Measurements from ENCODE around the gene YPEL5. TPM values are rescaled to one million over a fixed set of nuclear protein-coding genes. Genes with fewer than 3 reads are reported as not detected.

The YPEL5 gene
- total RNA-seq, 1 donor from 2014 or later, result 71.5 TPM

DNA sequence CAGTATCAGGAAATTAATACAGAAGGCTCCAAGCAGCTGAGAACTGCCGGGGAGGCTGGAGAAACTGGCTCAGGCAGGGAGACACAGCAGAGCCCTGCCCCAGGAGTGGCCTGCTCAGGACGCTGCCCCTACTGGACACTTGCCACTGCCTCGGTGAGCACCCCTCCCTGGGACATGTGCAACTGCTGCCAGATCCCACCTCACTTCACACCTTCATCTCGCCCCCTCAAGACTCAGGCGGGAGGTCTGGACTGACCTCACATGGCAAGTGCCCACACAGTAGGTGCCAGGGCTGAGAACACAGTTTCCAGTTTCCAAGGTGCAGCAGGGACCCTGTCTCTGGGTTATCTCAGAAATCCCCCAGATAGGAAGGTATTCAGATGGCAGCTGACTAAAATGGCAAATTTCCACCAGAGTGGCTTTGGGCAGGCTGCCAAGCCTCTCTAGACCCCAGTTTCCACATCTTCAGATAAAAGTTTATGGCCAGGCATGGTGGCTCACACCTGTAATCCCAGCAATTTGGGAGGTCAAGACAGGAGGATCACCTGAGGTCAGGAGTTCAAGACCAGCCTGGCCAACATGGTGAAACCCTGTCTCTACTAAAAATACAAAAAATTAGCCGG is 50.9 kb downstream of the YPEL5 start:
- DNase-seq, result no peak
- no peaks in the 10 kb centered on the region for H3K4me1 Mint-ChIP-seq (ENCODE audit: low read depth, unreplicated experiment)
- H3K27me3 Mint-ChIP-seq (ENCODE audit: unreplicated experiment), result peaks cover 2% of the 10 kb centered on the region
- H3K9me3 Mint-ChIP-seq (ENCODE audit: unreplicated experiment), result no peaks in the 10 kb centered on the region
- TF ChIP-seq, protein P1, sequence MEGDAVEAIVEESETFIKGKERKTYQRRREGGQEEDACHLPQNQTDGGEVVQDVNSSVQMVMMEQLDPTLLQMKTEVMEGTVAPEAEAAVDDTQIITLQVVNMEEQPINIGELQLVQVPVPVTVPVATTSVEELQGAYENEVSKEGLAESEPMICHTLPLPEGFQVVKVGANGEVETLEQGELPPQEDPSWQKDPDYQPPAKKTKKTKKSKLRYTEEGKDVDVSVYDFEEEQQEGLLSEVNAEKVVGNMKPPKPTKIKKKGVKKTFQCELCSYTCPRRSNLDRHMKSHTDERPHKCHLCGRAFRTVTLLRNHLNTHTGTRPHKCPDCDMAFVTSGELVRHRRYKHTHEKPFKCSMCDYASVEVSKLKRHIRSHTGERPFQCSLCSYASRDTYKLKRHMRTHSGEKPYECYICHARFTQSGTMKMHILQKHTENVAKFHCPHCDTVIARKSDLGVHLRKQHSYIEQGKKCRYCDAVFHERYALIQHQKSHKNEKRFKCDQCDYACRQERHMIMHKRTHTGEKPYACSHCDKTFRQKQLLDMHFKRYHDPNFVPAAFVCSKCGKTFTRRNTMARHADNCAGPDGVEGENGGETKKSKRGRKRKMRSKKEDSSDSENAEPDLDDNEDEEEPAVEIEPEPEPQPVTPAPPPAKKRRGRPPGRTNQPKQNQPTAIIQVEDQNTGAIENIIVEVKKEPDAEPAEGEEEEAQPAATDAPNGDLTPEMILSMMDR (IDR thresholded peaks at IDR 0.05; ENCODE audit: partially characterized antibody, unreplicated experiment), result no peak
- H3K27ac Mint-ChIP-seq (ENCODE audit: unreplicated experiment), result no peak overlapping the region
- no peak overlapping the region for H3K4me3 Mint-ChIP-seq (ENCODE audit: unreplicated experiment)
- H3K36me3 Mint-ChIP-seq (ENCODE audit: unreplicated experiment), result peaks cover 5% of the 10 kb centered on the region

DNA sequence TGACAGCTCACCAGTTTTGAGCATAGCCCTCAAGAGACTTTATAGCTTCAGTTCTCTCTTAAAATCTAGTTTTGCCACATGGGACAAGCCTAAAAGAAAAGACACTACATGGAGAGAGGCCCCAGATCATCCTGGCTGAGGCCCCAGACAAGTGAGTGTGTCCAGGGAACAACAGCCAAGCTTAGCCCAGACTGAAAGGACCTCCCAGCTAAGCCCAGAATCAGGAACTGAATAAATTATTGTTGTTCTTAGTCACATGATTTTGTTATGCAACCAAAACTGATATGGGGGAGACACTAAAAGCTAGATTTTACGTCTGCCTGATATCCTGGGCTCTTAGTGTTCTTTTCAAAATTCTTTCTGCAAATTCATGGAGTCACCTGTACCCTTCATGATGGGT is 55.2 kb downstream of the YPEL5 start:
- H3K27ac Mint-ChIP-seq (ENCODE audit: unreplicated experiment), result no peak overlapping the region
- peaks cover 1% of the 10 kb centered on the region for H3K9me3 Mint-ChIP-seq (ENCODE audit: unreplicated experiment)
- H3K27me3 Mint-ChIP-seq (ENCODE audit: unreplicated experiment), result no peaks in the 10 kb centered on the region
- peaks cover 3% of the 10 kb centered on the region for H3K4me1 Mint-ChIP-seq (ENCODE audit: low read depth, unreplicated experiment)
- DNase-seq, result no peak
- H3K36me3 Mint-ChIP-seq (ENCODE audit: unreplicated experiment), result no peaks in the 10 kb centered on the region
- no peak overlapping the region for H3K4me3 Mint-ChIP-seq (ENCODE audit: unreplicated experiment)
- TF ChIP-seq, protein P1 (IDR thresholded peaks at IDR 0.05; ENCODE audit: partially characterized antibody, unreplicated experiment), result no peak

DNA sequence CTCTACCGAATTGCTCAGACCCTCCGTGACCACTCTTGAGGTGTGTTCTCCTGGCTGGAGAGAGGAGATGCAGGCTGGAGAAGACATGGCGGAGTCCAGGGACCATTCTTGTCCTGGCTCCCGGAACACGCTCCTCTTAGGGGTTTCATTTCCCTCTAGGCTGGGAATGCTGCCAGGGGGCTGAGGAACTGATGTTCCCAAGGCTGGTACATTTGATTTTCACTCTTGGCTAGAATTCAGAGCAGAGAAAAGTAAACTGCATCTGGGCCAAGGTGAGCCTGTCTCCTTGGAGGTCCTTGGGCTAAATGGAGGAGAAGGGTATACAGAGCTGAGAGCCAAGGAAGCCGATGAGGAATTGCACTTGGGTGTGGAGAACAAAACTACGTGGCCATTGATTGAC is 56.3 kb downstream of the YPEL5 start:
- no peaks in the 10 kb centered on the region for H3K27me3 Mint-ChIP-seq (ENCODE audit: unreplicated experiment)
- no peak overlapping the region for H3K4me3 Mint-ChIP-seq (ENCODE audit: unreplicated experiment)
- TF ChIP-seq, protein P1 (IDR thresholded peaks at IDR 0.05; ENCODE audit: partially characterized antibody, unreplicated experiment), result no peak
- no peaks in the 10 kb centered on the region for H3K36me3 Mint-ChIP-seq (ENCODE audit: unreplicated experiment)
- peaks cover 1% of the 10 kb centered on the region for H3K9me3 Mint-ChIP-seq (ENCODE audit: unreplicated experiment)
- H3K4me1 Mint-ChIP-seq (ENCODE audit: low read depth, unreplicated experiment), result peaks cover 3% of the 10 kb centered on the region
- no peak overlapping the region for H3K27ac Mint-ChIP-seq (ENCODE audit: unreplicated experiment)
- DNase-seq, result no peak

DNA sequence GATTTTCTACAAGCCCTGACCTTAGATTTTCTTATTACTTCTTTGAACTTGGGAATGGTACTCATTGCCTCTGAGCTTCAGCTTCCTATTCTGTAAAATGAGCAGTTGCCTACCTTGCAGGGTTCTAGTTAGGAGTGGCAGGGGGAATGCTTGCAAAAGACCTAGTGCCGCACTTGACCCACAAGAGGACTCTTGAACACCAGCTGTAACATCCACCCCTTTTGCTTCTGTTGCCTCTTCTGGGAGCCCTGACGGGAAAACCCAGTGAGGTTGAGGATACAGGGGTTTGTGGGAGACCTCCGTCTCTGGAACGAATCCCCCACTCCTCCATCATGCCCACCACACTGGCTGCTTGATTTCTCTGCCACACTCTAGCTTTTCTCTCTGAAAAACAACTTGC is 57.5 kb downstream of the YPEL5 start:
- no peaks in the 10 kb centered on the region for H3K36me3 Mint-ChIP-seq (ENCODE audit: unreplicated experiment)
- H3K4me3 Mint-ChIP-seq (ENCODE audit: unreplicated experiment), result no peak overlapping the region
- H3K9me3 Mint-ChIP-seq (ENCODE audit: unreplicated experiment), result peaks cover 1% of the 10 kb centered on the region
- TF ChIP-seq, protein P1 (IDR thresholded peaks at IDR 0.05; ENCODE audit: partially characterized antibody, unreplicated experiment), result no peak
- no peaks in the 10 kb centered on the region for H3K27me3 Mint-ChIP-seq (ENCODE audit: unreplicated experiment)
- no peak for DNase-seq
- H3K4me1 Mint-ChIP-seq (ENCODE audit: low read depth, unreplicated experiment), result peaks cover 6% of the 10 kb centered on the region
- no peak overlapping the region for H3K27ac Mint-ChIP-seq (ENCODE audit: unreplicated experiment)

DNA sequence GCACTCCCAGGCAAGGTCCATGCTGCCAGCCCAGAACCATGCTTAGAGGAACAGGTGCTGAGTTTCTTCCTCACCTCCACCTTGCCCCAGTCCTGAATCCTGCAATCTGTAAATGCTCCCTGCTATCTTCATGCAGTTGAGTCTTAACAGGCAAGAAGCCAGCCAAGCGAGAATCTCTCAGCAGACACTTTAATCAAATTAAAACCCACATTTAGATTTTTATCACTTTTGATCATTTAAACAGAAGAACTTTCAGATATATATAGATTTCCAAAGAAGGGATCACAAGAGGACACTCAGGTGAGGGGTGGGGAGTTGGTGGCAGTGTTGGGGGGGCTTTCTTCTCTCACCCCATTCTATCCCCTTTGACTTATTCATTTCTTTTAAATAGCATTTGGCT is 58.6 kb downstream of the YPEL5 start:
- peaks cover 1% of the 10 kb centered on the region for H3K27me3 Mint-ChIP-seq (ENCODE audit: unreplicated experiment)
- no peak for DNase-seq
- peaks cover 1% of the 10 kb centered on the region for H3K9me3 Mint-ChIP-seq (ENCODE audit: unreplicated experiment)
- peaks cover 6% of the 10 kb centered on the region for H3K4me1 Mint-ChIP-seq (ENCODE audit: low read depth, unreplicated experiment)
- no peaks in the 10 kb centered on the region for H3K36me3 Mint-ChIP-seq (ENCODE audit: unreplicated experiment)
- TF ChIP-seq, protein P1 (IDR thresholded peaks at IDR 0.05; ENCODE audit: partially characterized antibody, unreplicated experiment), result no peak
- no peak overlapping the region for H3K4me3 Mint-ChIP-seq (ENCODE audit: unreplicated experiment)
- no peak overlapping the region for H3K27ac Mint-ChIP-seq (ENCODE audit: unreplicated experiment)

Measured in glutamatergic neuron (in vitro differentiated cells).